HCT116 (cell line): ENCODE data around the gene BPIFB6. TPM values are rescaled to one million over a fixed set of nuclear protein-coding genes. Genes with fewer than 3 reads are reported as not detected.

Experiments
- ATAC-seq: fragments of 200-7000 bp; cut with Tn5 transposase; 2 replicates; pipeline ENCODE4 v1.9.1; 2020; ENCODE audit warnings: mild to moderate bottlenecking, moderate library complexity
- BruUV-seq: library from RNA; stranded (reverse); fragments of 400-500 nt; replicated peaks from 2 replicates; lab custom pipeline; 2021; lab: Mats Ljungman, UMichigan
- CTCF ChIA-PET: fragments of 300-600 bp; sonication (Branson Sonifier 250); formaldehyde crosslinking; loops from one replicate; lab custom pipeline; 2021; ENCODE audit warnings: antibody characterized with exemption; lab: Charles Lee
- POLR2A ChIA-PET: fragments of 300-600, 350-600 bp; sonication (Branson Sonifier 250); formaldehyde crosslinking; loops from one replicate; lab custom pipeline; 2021; ENCODE audit warnings: antibody characterized with exemption; lab: Charles Lee
- RAD21 ChIA-PET, 2 experiments: fragments of 300-600 bp; sonication (Branson Sonifier 250); formaldehyde crosslinking; loops; one replicate each; lab custom pipeline; 2023; ENCODE audit warnings: low total read pairs in 2 of 2; ENCODE audit not compliant: uncharacterized antibody in 2 of 2, unreplicated experiment in 2 of 2, low non-redundant PET in 1 of 2; lab: Charles Lee
- DNase-seq: peaks from one replicate; pipeline ENCODE4 v3.0.0-alpha.2; 2010; ENCODE audit warnings: low read depth, low spot score
- H2AFZ ChIP-seq: fragments of 200-600 bp; shearing (Covaris generic), sonication (generic); 2 replicates; pipeline ENCODE4 v1.6.1; 2017; ENCODE audit warnings: low read depth, mixed run types, mixed read lengths, antibody characterized with exemption, low read length; ENCODE audit not compliant: poor library complexity, severe bottlenecking
- H3K27ac ChIP-seq: 2 replicates; pipeline ENCODE4 v1.5.1; 2012; ENCODE audit warnings: low read depth, low read length
- H3K27me3 ChIP-seq: fragments of 200-600 bp; sonication (generic); 2 replicates; pipeline ENCODE4 v1.6.1; 2016; ENCODE audit warnings: mixed run types, low read length, mixed read lengths; ENCODE audit not compliant: insufficient read depth
- H3K36me3 ChIP-seq, 2 experiments: fragments of 200-500 bp in 1 of 2; fragments of 200-600 bp in 1 of 2; sonication (Bioruptor generic) in 1 of 2; sonication (generic) in 1 of 2; 2 replicates each; pipeline versions ENCODE4 v1.5.1 to v1.6.1; 2014 to 2016; ENCODE audit warnings: low read length in 2 of 2, inconsistent platforms in 1 of 2, mixed read lengths in 1 of 2, mixed run types in 1 of 2; ENCODE audit not compliant: insufficient read depth in 2 of 2, control insufficient read depth in 1 of 2
- H3K4me1 ChIP-seq, 2 experiments: fragments of 200-600 bp in 1 of 2; sonication (generic) in 1 of 2; 2 replicates each; pipeline versions ENCODE4 v1.5.1 to v1.6.1; 2012 to 2017; ENCODE audit warnings: low read length in 2 of 2, inconsistent platforms in 1 of 2, mild to moderate bottlenecking in 1 of 2, mixed read lengths in 1 of 2, mixed run types in 1 of 2, moderate library complexity in 1 of 2; ENCODE audit not compliant: insufficient read depth in 2 of 2, control insufficient read depth in 1 of 2
- H3K4me2 ChIP-seq: fragments of 200-600 bp; sonication (generic); 2 replicates; pipeline ENCODE4 v1.6.1; 2017; ENCODE audit warnings: mixed run types, low read length, mixed read lengths
- H3K4me3 ChIP-seq, 2 experiments: fragments of 200-600 bp in 1 of 2; sonication (generic) in 1 of 2; replicated peaks in 1 of 2; 2 replicates each; pipeline ENCODE4 v1.5.1; 2011 to 2016; ENCODE audit warnings: low read length in 2 of 2, control low read depth in 1 of 2, low read depth in 1 of 2, mild to moderate bottlenecking in 1 of 2, mixed read lengths in 1 of 2, mixed run types in 1 of 2
- H3K79me2 ChIP-seq: fragments of 200-600 bp; sonication (generic); 2 replicates; pipeline ENCODE4 v1.6.1; 2017; ENCODE audit warnings: mild to moderate bottlenecking, mixed run types, low read length, moderate library complexity, mixed read lengths; ENCODE audit not compliant: insufficient read depth
- H3K9ac ChIP-seq: fragments of 200-600 bp; sonication (generic); 2 replicates; pipeline ENCODE4 v1.6.1; 2016; ENCODE audit warnings: low read length, mixed read lengths
- H3K9me2 ChIP-seq: fragments of 200-600 bp; sonication (generic), shearing (Covaris generic); 2 replicates; pipeline ENCODE4 v1.6.1; 2017; ENCODE audit warnings: mixed run types, mild to moderate bottlenecking, moderate library complexity; ENCODE audit not compliant: insufficient read depth
- H3K9me3 ChIP-seq, 2 experiments: fragments of 200-500 bp in 1 of 2; fragments of 200-600 bp in 1 of 2; sonication (Bioruptor generic) in 1 of 2; sonication (generic) in 1 of 2; 2 replicates each; pipeline ENCODE4 v1.6.1; 2014 to 2017; ENCODE audit warnings: low read length in 2 of 2, mixed read lengths in 2 of 2, inconsistent platforms in 1 of 2, low read depth in 1 of 2, mild to moderate bottlenecking in 1 of 2, mixed run types in 1 of 2, moderate library complexity in 1 of 2; ENCODE audit not compliant: control insufficient read depth in 1 of 2, insufficient read depth in 1 of 2
- H4K20me1 ChIP-seq: fragments of 200-600 bp; sonication (generic), shearing (Covaris generic); 2 replicates; pipeline ENCODE4 v1.6.1; 2017; ENCODE audit warnings: mixed run types, mild to moderate bottlenecking, moderate library complexity; ENCODE audit not compliant: insufficient read depth
- ATF3 ChIP-seq: IDR thresholded peaks from 2 replicates; pipeline ENCODE4 v1.6.1; 2012
- CBX3 ChIP-seq: IDR thresholded peaks from 2 replicates; pipeline ENCODE4 v1.6.1; 2012; ENCODE audit warnings: low read depth
- CTCF ChIP-seq, 3 experiments: fragments of 200-600 bp in 1 of 3; sonication (generic) in 1 of 3; IDR thresholded peaks in 2 of 3; conservative IDR thresholded peaks in 1 of 3; 2 replicates each; pipeline ENCODE4 v1.5.1; 2012 to 2017; ENCODE audit warnings: low read depth in 2 of 3, low read length in 2 of 3, antibody characterized with exemption in 1 of 3, borderline replicate concordance in 1 of 3, control low read depth in 1 of 3, mild to moderate bottlenecking in 1 of 3, mixed read lengths in 1 of 3, mixed run types in 1 of 3, moderate library complexity in 1 of 3; ENCODE audit not compliant: insufficient read depth in 1 of 3
- ELF1 ChIP-seq: IDR thresholded peaks from 2 replicates; pipeline ENCODE4 v1.6.1; 2012; ENCODE audit warnings: low read depth, borderline replicate concordance
- EZH2 ChIP-seq: fragments of 200-600 bp; sonication (generic); IDR thresholded peaks from 2 replicates; pipeline ENCODE4 v1.6.1; 2017; ENCODE audit warnings: antibody characterized with exemption, mixed run types
- FOSL1 ChIP-seq: IDR thresholded peaks from 2 replicates; pipeline ENCODE4 v1.6.1; 2012; ENCODE audit warnings: low read depth
- JUND ChIP-seq: IDR thresholded peaks from 2 replicates; pipeline ENCODE4 v1.6.1; 2012
- POLR2AphosphoS5 ChIP-seq: IDR thresholded peaks from 2 replicates; pipeline ENCODE4 v1.6.1; 2011; ENCODE audit warnings: mild to moderate bottlenecking, low read depth, low read length, moderate library complexity
- RAD21 ChIP-seq: IDR thresholded peaks from 2 replicates; pipeline ENCODE4 v1.6.1; 2012; ENCODE audit warnings: low read depth, mild to moderate bottlenecking
- REST ChIP-seq: IDR thresholded peaks from 2 replicates; pipeline ENCODE4 v1.6.1; 2012; ENCODE audit warnings: low read depth
- TCF7L2 ChIP-seq: IDR thresholded peaks from 2 replicates; pipeline ENCODE4 v1.7.0; 2011; ENCODE audit warnings: borderline replicate concordance, inconsistent platforms; ENCODE audit not compliant: insufficient read depth, insufficient read length; ENCODE audit errors: extremely low read depth
- ZBTB33 ChIP-seq: IDR thresholded peaks from 2 replicates; pipeline ENCODE4 v1.6.1; 2011; ENCODE audit warnings: mild to moderate bottlenecking, low read length, moderate library complexity; ENCODE audit not compliant: insufficient replicate concordance; ENCODE audit errors: extremely low read depth
- intact Hi-C: fragments of 100-400 bp; cut with micrococcal nuclease; formaldehyde crosslinking; loops from 2 replicates; pipeline ENCODE4 v1.10.0; 2022
- total RNA-seq: library from RNA; stranded (reverse); gene quantifications from one replicate; pipeline ENCODE4 v1.2.1, GENCODE V29; 2021; ENCODE audit not compliant: unreplicated experiment

Gene BPIFB6
- total RNA-seq, 1 experiment from 2014 or later: not detected

- RAD21 ChIA-PET: no interaction called here
- no peak overlapping the region for H3K4me2 ChIP-seq
Observed at GRCh38 chr20:32986331-32986966, 45.0 kb upstream of the BPIFB6 start.

More at GRCh38 chr20:32986331-32986966, 45.0 kb upstream of the BPIFB6 start:
- BruUV-seq: no TSS peak
- intact Hi-C loops: no loop called here
- Histone ChIP-seq H3K27me3 (no peaks in the 10 kb centered on the region), H3K9me3 (no peaks in the 10 kb centered on the region), H3K36me3 (no peaks in the 10 kb centered on the region), H2AFZ (no peak overlapping the region), H3K27ac (no peak overlapping the region), H3K4me3 (no peak overlapping the region), H3K9me2 (no peaks in the 10 kb centered on the region), H3K4me1 (peaks cover 0 to 5% of the 10 kb centered on the region in 2 experiments; a peak in 1 of 4 replicates), H3K79me2 (no peaks in the 10 kb centered on the region), H4K20me1 (no peaks in the 10 kb centered on the region), H3K9ac (no peak overlapping the region)
- TF ChIP-seq FOSL1 (no peak), CBX3 (no peak), CTCF (IDR thresholded peaks at IDR 0.05 in 2 of 3, conservative IDR thresholded peaks at IDR 0.05 in 1 of 3; ENCODE audit: borderline replicate concordance in 1 of 3, insufficient read depth in 1 of 3, low read depth in 2 of 3, low read length in 2 of 3) (no peak), REST (no peak), ATF3 (no peak), ZBTB33 (no peak), JUND (no peak), RAD21 (no peak), TCF7L2 (no peak), EZH2 (no peak), ELF1 (no peak), POLR2AphosphoS5 (no peak)
- ChIA-PET CTCF (no interaction called here), POLR2A (no interaction called here)
- DNase-seq (no peak), ATAC-seq (no peak)
